Measurements from ENCODE around the gene MMP14.
"Not testable (repeated sequence)": the region's sequence is repeated elsewhere in the genome, so short reads cannot be mapped to it uniquely, and the experiment has no call there.

Gene MMP14
- 0.18 to 1.7 (median 0.22) reads per million in 3 experiments for total RNA-seq

- no peak for DNase-seq
Observed at GRCh38 chr14:22836301-22837113, at the start of gene MMP14. Gene MMP14, plus strand, starts transcription at chr14:22836585. Its CDS starts 233 bp downstream, at chr14:22836818.

GRCh38 chr14:22786685-22787084 lies 49.7 kb upstream of the MMP14 start:
- DNase-seq, result no peak

- DNase-seq, result no peak
Observed at GRCh38 chr14:22791301-22791700, 45.1 kb upstream of the MMP14 start.

- DNase-seq, result no peak
Observed at GRCh38 chr14:22792158-22792557, 44.2 kb upstream of the MMP14 start.

- DNase-seq, result not testable (repeated sequence)
Observed at GRCh38 chr14:22793550-22793949, 42.8 kb upstream of the MMP14 start.

GRCh38 chr14:22793976-22794375 lies 42.4 kb upstream of the MMP14 start:
- no peak for DNase-seq

GRCh38 chr14:22794551-22794951 lies 41.8 kb upstream of the MMP14 start:
- DNase-seq, result no peak

- no peak for DNase-seq
Observed at GRCh38 chr14:22796087-22796707, 40.2 kb upstream of the MMP14 start.

GRCh38 chr14:22797017-22797917 lies 39.1 kb upstream of the MMP14 start:
- DNase-seq, result no peak

- no peak for DNase-seq
Observed at GRCh38 chr14:22798528-22798927, 37.9 kb upstream of the MMP14 start.

- DNase-seq, result no peak
Observed at GRCh38 chr14:22800346-22800745, 36.0 kb upstream of the MMP14 start.

GRCh38 chr14:22801716-22802115 lies 34.7 kb upstream of the MMP14 start:
- no peak for DNase-seq

- DNase-seq, result no peak
Observed at GRCh38 chr14:22802860-22803686, 33.3 kb upstream of the MMP14 start.

- no peak for DNase-seq
Observed at GRCh38 chr14:22803687-22803974, 32.8 kb upstream of the MMP14 start.

GRCh38 chr14:22805235-22805634 lies 31.1 kb upstream of the MMP14 start:
- not testable (repeated sequence) for DNase-seq

GRCh38 chr14:22807432-22808087 lies 28.8 kb upstream of the MMP14 start:
- DNase-seq, result no peak

GRCh38 chr14:22808388-22809209 lies 27.8 kb upstream of the MMP14 start:
- no peak for DNase-seq

- no peak for DNase-seq
Observed at GRCh38 chr14:22811722-22812121, 24.7 kb upstream of the MMP14 start.

- no peak for DNase-seq
Observed at GRCh38 chr14:22812744-22813143, 23.6 kb upstream of the MMP14 start.

- no peak for DNase-seq
Observed at GRCh38 chr14:22813145-22813544, 23.2 kb upstream of the MMP14 start.

- DNase-seq, result no peak
Observed at GRCh38 chr14:22814373-22814772, 22.0 kb upstream of the MMP14 start.

Measured in central memory CD4-positive, alpha-beta T cell (primary cell).